DMS114 treated with DMSO at 0.1 percent for 48 hours (cell line): ENCODE results near the gene KRTAP4-3.
"Not testable (repeated sequence)": the region's sequence is repeated elsewhere in the genome, so short reads cannot be mapped to it uniquely, and the experiment has no call there.

Experiments used
- DNase-seq: peaks from one replicate; lab custom pipeline; 2025; ENCODE audit not compliant: unreplicated experiment; lab: John Stamatoyannopoulos, UW

Gene KRTAP4-3

GRCh38 chr17:41153856-41154255 is 14.2 kb downstream of the KRTAP4-3 start:
- no peak for DNase-seq

- no peak for DNase-seq
Observed at GRCh38 chr17:41151525-41151924, 16.5 kb downstream of the KRTAP4-3 start.

- DNase-seq, result no peak
Observed at GRCh38 chr17:41150026-41150425, 18.0 kb downstream of the KRTAP4-3 start.

GRCh38 chr17:41149652-41149985 is 18.4 kb downstream of the KRTAP4-3 start, which contains the start of gene KRTAP4-5:
KRTAP4-5 (minus strand) TSS chr17:41149825; CDS start chr17:41149767, 58 bp downstream.
- no peak for DNase-seq

GRCh38 chr17:41148971-41149651 is 18.9 kb downstream of the KRTAP4-3 start:
- DNase-seq, result not testable (repeated sequence)

GRCh38 chr17:41147531-41148204 is 20.4 kb downstream of the KRTAP4-3 start:
- DNase-seq, result no peak

GRCh38 chr17:41145261-41145660 is 22.8 kb downstream of the KRTAP4-3 start:
- DNase-seq, result no peak

GRCh38 chr17:41144846-41145245 is 23.2 kb downstream of the KRTAP4-3 start:
- no peak for DNase-seq

GRCh38 chr17:41141361-41141760 is 26.7 kb downstream of the KRTAP4-3 start:
- no peak for DNase-seq

- DNase-seq, result no peak
Observed at GRCh38 chr17:41140360-41141131, 27.5 kb downstream of the KRTAP4-3 start, which contains the start of gene KRTAP4-6. KRTAP4-6 (minus strand) TSS chr17:41140544; CDS start chr17:41140487, 57 bp downstream.

- DNase-seq, result not testable (repeated sequence)
Observed at GRCh38 chr17:41139865-41140264, 28.2 kb downstream of the KRTAP4-3 start.

GRCh38 chr17:41133880-41134735 is 33.9 kb downstream of the KRTAP4-3 start:
- DNase-seq, result no peak

GRCh38 chr17:41131979-41132378 is 36.0 kb downstream of the KRTAP4-3 start:
- no peak for DNase-seq

GRCh38 chr17:41127371-41127770 is 40.6 kb downstream of the KRTAP4-3 start:
- no peak for DNase-seq

- DNase-seq, result no peak
Observed at GRCh38 chr17:41126412-41126811, 41.6 kb downstream of the KRTAP4-3 start.

- DNase-seq, result no peak
Observed at GRCh38 chr17:41125064-41125463, 43.0 kb downstream of the KRTAP4-3 start.

GRCh38 chr17:41123991-41124371 is 44.0 kb downstream of the KRTAP4-3 start, which contains the start of gene KRTAP4-12:
KRTAP4-12 (minus strand) TSS chr17:41124182; CDS start chr17:41124122, 60 bp downstream.
- DNase-seq, result not testable (repeated sequence)

- not testable (repeated sequence) for DNase-seq
Observed at GRCh38 chr17:41123292-41123990, 44.6 kb downstream of the KRTAP4-3 start.

GRCh38 chr17:41121742-41122141 is 46.3 kb downstream of the KRTAP4-3 start:
- no peak for DNase-seq
